22Rv1 (cell line): ENCODE results near the gene ACOT11.

Experiments used
- H3K27ac ChIP-seq: fragments of 450-650 bp; 2 replicates; pipeline ENCODE4 v1.5.1; 2017
- CTCF ChIP-seq: fragments of 450-650 bp; IDR thresholded peaks from 2 replicates; pipeline ENCODE4 v1.5.1; 2017; ENCODE audit warnings: mild to moderate bottlenecking
- ZFX ChIP-seq: fragments of 450-650 bp; IDR thresholded peaks from 2 replicates; pipeline ENCODE4 v1.6.1; 2017; ENCODE audit warnings: antibody characterized with exemption, borderline replicate concordance

Gene ACOT11

DNA sequence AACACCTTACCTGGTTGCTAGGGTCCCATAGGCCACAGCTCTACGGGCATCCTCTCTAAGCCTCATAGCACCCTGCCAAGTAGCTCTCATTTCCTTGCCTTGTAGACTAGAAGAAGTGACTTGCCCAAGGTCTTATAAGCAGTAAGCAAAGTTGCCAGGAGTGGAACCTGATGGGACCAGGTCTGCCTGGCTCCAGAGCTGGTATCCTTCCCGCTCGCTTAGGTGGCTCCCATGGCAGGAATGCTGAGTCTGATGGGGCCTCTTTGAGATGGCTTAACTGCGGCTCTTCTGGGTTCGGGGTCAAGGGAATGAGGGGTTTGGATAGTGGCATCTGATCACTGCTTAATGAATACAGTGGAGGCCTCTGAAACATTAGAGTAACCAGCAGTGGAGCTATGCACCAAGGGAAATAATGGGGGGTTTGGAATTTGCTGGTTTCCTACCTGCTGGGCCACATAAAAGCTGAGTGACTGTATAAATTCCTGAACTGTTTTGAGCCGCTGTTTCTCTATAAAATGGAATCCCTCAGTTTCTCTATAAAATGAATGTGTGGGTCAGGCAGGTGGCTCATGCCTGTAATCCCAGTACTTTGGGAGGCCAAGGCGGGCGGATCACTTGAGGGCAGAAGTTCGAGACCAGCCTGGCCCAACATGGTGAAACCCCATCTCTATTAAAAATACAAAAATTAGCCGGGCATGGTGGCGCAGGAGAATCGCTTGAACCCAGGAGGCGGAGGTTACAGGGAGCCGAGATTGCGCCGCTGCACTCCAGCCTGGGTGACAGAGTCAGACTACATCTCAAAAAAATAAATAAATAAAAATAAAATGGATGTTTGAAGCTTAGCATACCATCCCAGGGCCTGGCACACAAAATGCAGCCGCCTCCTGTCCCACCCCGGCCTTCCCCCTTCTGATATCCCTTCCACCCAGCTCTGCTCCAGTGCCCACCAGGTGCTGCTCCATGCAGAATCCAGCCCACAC is 62.9 kb downstream of the ACOT11 start:
- H3K27ac ChIP-seq = no peak overlapping the region

GRCh38 chr1:54611621-54612020 is 63.6 kb downstream of the ACOT11 start:
- no peak overlapping the region for H3K27ac ChIP-seq
- TF ChIP-seq ZFX (no peak), CTCF (no peak)

More for the DNA sequence above, 62.9 kb downstream of the ACOT11 start:
- TF ChIP-seq CTCF (no peak), ZFX (no peak)

GRCh38 chr1:54614024-54614423 is 66.0 kb downstream of the ACOT11 start:
- H3K27ac ChIP-seq = no peak overlapping the region
- TF ChIP-seq ZFX = no peak
- TF ChIP-seq CTCF = no peak

DNA sequence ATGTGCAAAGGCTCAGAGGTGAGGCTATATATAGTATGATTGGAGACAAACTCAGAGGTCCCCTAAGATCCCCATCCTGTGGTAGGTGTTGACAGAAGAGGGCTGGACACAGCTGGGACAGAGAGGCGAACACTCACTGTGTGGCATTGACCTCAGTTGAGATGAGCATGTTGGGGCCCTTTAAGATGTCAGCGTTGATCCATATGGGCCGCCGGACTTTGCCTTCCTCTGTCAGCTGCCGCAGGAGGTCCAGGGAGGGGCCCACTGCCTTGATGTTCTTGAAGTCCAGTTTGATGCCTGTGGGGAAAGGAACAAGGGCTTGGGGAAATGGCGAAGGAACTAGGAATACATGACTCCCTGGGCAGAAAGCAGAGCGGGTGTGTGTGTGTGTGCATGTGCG is 66.5 kb downstream of the ACOT11 start:
- no peak for TF ChIP-seq ZFX
- no peak for TF ChIP-seq CTCF
- no peak overlapping the region for H3K27ac ChIP-seq

- no peak for TF ChIP-seq CTCF
- TF ChIP-seq ZFX = no peak
- no peak overlapping the region for H3K27ac ChIP-seq
Observed at GRCh38 chr1:54615531-54616279, 67.7 kb downstream of the ACOT11 start.

DNA sequence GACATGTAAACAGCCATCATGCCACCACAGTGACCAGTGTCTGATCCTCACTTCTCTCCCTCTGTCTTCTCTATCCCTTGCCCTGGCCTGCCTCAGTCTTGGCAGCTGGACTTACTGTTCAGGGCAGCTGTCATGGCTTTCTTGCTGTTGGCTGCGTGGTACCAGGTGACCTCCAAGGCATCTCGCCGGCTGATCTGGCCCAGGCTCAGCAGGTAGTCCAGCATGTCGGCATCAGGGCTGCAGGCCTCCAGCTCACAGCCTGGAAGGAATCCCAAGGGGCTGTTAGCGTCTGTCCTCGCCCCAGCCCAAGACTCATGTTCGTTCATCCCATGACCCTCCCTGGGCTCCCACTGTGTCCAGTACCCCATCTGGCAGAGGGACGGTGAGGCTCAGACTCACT is 71.7 kb downstream of the ACOT11 start:
- TF ChIP-seq CTCF (no peak), ZFX (no peak)
- no peak overlapping the region for H3K27ac ChIP-seq
